Thyroid gland (tissue), 4 donors: ENCODE results near the gene GALNT10.

ENCODE experiments used
- POLR2A ChIP-seq, 2 donors: fragments of 450-650 bp; IDR thresholded peaks; one replicate each; pipeline ENCODE4 v1.6.1; 2017; ENCODE audit warnings: antibody characterized with exemption in 2 of 2, mild to moderate bottlenecking in 2 of 2, moderate library complexity in 1 of 2
- TF ChIP-seq, protein P1 (sequence below), 6 experiments: fragments of 200-600 bp in 3 of 6; fragments of 450-650 bp in 3 of 6; sonication (generic) in 3 of 6; IDR thresholded peaks; one replicate each; pipeline ENCODE4 v1.5.1; 2016 to 2019; ENCODE audit warnings: antibody characterized with exemption in 6 of 6, mild to moderate bottlenecking in 2 of 6, inconsistent platforms in 1 of 6, moderate library complexity in 1 of 6

GRCh38 chr5:154330097-154330667 lies 139.6 kb downstream of the GALNT10 start:
- TF ChIP-seq, protein P1, sequence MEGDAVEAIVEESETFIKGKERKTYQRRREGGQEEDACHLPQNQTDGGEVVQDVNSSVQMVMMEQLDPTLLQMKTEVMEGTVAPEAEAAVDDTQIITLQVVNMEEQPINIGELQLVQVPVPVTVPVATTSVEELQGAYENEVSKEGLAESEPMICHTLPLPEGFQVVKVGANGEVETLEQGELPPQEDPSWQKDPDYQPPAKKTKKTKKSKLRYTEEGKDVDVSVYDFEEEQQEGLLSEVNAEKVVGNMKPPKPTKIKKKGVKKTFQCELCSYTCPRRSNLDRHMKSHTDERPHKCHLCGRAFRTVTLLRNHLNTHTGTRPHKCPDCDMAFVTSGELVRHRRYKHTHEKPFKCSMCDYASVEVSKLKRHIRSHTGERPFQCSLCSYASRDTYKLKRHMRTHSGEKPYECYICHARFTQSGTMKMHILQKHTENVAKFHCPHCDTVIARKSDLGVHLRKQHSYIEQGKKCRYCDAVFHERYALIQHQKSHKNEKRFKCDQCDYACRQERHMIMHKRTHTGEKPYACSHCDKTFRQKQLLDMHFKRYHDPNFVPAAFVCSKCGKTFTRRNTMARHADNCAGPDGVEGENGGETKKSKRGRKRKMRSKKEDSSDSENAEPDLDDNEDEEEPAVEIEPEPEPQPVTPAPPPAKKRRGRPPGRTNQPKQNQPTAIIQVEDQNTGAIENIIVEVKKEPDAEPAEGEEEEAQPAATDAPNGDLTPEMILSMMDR (IDR thresholded peaks at IDR 0.05) = no peak
- TF ChIP-seq POLR2A (IDR thresholded peaks at IDR 0.05) = no peak
